Heart right ventricle (tissue), 16 donors: ENCODE measurements around the gene SLC6A8. TPM values are rescaled to one million over a fixed set of nuclear protein-coding genes. Genes with fewer than 3 reads are reported as not detected.
"Not testable (repeated sequence)": the region's sequence is repeated elsewhere in the genome, so short reads cannot be mapped to it uniquely, and the experiment has no call there.

ENCODE experiments used
- ATAC-seq, 8 donors: fragments of 200-7000 bp; cut with Tn5 transposase; one replicate each; pipeline ENCODE4 v1.9.1; 2020; ENCODE audit warnings: mild to moderate bottlenecking in 8 of 8, moderate library complexity in 8 of 8, moderate number of reproducible peaks in 1 of 8
- DNase-seq, 2 donors: peaks; one replicate each; pipeline ENCODE4 v3.0.0-alpha.2; 2020
- H3K27ac ChIP-seq, 10 donors: fragments of 200-600 bp; sonication (generic) in 2 of 10; one replicate each; pipeline versions ENCODE4 v1.5.0 to v1.8.0; 2020 to 2022; ENCODE audit warnings: mild to moderate bottlenecking in 3 of 10
- H3K27me3 ChIP-seq, 7 donors: fragments of 200-600 bp; one replicate each; pipeline ENCODE4 v1.8.0; 2021 to 2022; ENCODE audit warnings: mild to moderate bottlenecking in 2 of 7
- H3K36me3 ChIP-seq, 9 donors: fragments of 200-600 bp; sonication (generic) in 1 of 9; one replicate each; pipeline versions ENCODE4 v1.5.0 to v1.8.0; 2020 to 2022; ENCODE audit warnings: mild to moderate bottlenecking in 2 of 9
- H3K4me1 ChIP-seq, 9 donors: fragments of 200-600 bp; sonication (generic) in 1 of 9; one replicate each; pipeline versions ENCODE4 v1.5.0 to v1.8.0; 2020 to 2022; ENCODE audit warnings: mild to moderate bottlenecking in 4 of 9
- H3K4me3 ChIP-seq, 10 donors: fragments of 200-600 bp; sonication (generic) in 2 of 10; one replicate each; pipeline versions ENCODE4 v1.5.0 to v1.8.0; 2020 to 2022; ENCODE audit warnings: mild to moderate bottlenecking in 7 of 10, moderate library complexity in 2 of 10
- H3K9me3 ChIP-seq, 11 donors: fragments of 200-600 bp in 10 of 11; sonication (generic) in 2 of 11; one replicate each; pipeline versions ENCODE4 v1.5.0 to v1.8.0; 2013 to 2022; ENCODE audit warnings: mild to moderate bottlenecking in 2 of 11, control low read depth in 1 of 11, moderate library complexity in 1 of 11
- WGBS, 2 donors: extraction: QIAGEN DNeasy Blood & Tissue Kit; methylation state at CpG; one replicate each; pipeline ENCODE4 v1.1.7; 2013; ENCODE audit warnings: inconsistent platforms in 1 of 2; 5-methylcytosine and 5-hydroxymethylcytosine counted together
- intact Hi-C, 10 donors: fragments of 100-400 bp; cut with DNase I; formaldehyde crosslinking; loops; one replicate each; pipeline versions ENCODE4 v1.11.1 to v1.14.2; 2022
- polyA plus RNA-seq, 2 donors: library from polyadenylated mRNA; stranded (reverse); fragments of 200-250 nt; gene quantifications; one replicate each; pipeline ENCODE4 v1.2.3, GENCODE V29; 2013
- total RNA-seq, 10 donors: library from RNA; stranded (reverse); fragmentation: NEBNext Ultra II Directional in 3 of 10; extraction: Animal tissue kit (Norgen Biotek cat#: 25700) in 3 of 10; gene quantifications; one replicate each; pipeline versions ENCODE4 v1.2.1 to v1.2.4, GENCODE V29; 2021 to 2023
- TF ChIP-seq, protein P1 (sequence below), 9 donors: fragments of 200-600 bp; sonication (generic) in 2 of 9; IDR thresholded peaks; one replicate each; pipeline versions ENCODE4 v1.5.0 to v1.8.0; 2021 to 2022; ENCODE audit warnings: antibody characterized with exemption in 9 of 9, mild to moderate bottlenecking in 5 of 9, moderate library complexity in 1 of 9
- donor health status: Arrhythmogenic right ventricular cardiomyopathy.
- donor health status: ischemic (EF 13 %, LVEDD 7.1; RV severe dilation, severe dysfunction).
- donor health status: healthy with polysubstance abuse.
- donor health status: DM: no; HTN: yes; CAD: no.
- donor health status: DM: no; HTN: no; CAD: no.
- donor health status: ischemic (EF 25% LVEDD 6.9; RV normal size, moderate dysfunction).
- donor health status: ischemic (EF 25% LVEDD 5.7; RV mildly dilated, moderate dysfunction).
- donor health status: healthy.
- donor health status: DM: yes; HTN: yes; CAD: no.
- donor health status: Ischemic cardiomyopathy.
- donor health status: ischemic (EF 35%, LVEDD 5.7; RV mildly dilated, moderate dysfunction).
- donor health status: nonischemic (EF 11% LVEDD 7.7; RV severe dilation, severe dysfunction).
- donor health status: DM: yes; HTN: yes; CAD: no.
- donor health status: PGD.
- donor health status: ischemic (EF 29% LVEDD 5.4; RV normal size, mild dysfunction).
- donor health status: nonischemic (EF 23%, LVEDD 6.1; RV moderate dilation, normal function).

Gene SLC6A8
- total and polyA plus RNA-seq, 12 donors: 128 to 238 (median 176) TPM

DNA sequence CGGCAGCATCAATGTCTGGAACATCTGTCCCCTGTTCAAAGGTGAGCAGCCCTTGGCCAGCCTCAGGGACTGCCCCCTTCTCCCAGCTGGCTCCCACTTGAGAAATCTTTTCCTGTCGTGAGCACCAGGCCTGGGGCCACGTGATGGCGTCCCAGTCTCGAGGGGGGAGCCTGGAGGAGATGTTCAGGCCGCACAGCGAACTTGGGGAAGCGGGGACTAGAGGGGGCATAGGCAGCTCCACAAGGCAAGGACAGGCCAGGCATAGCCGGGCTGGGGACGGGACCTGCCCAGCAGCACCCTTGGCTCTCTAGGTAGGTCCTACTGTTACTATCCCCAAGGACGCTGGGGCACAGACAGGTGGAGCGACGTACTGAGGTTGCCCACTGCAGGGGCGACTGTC, 2.7 kb downstream of the SLC6A8 start:
- ATAC-seq (no peak), DNase-seq (no peak)
- peaks cover 0 to 36% (median 0%) of the 10 kb centered on the region in 7 donors for H3K27me3 ChIP-seq
- no peaks in the 10 kb centered on the region for H3K9me3 ChIP-seq
- H3K36me3 ChIP-seq: peaks cover 0 to 4% (median 0%) of the 10 kb centered on the region in 9 donors
- 52 to 59% methylated on average over 13 to 14 of the region's 14 CpGs for WGBS, 2 donors
- TF ChIP-seq, protein P1, sequence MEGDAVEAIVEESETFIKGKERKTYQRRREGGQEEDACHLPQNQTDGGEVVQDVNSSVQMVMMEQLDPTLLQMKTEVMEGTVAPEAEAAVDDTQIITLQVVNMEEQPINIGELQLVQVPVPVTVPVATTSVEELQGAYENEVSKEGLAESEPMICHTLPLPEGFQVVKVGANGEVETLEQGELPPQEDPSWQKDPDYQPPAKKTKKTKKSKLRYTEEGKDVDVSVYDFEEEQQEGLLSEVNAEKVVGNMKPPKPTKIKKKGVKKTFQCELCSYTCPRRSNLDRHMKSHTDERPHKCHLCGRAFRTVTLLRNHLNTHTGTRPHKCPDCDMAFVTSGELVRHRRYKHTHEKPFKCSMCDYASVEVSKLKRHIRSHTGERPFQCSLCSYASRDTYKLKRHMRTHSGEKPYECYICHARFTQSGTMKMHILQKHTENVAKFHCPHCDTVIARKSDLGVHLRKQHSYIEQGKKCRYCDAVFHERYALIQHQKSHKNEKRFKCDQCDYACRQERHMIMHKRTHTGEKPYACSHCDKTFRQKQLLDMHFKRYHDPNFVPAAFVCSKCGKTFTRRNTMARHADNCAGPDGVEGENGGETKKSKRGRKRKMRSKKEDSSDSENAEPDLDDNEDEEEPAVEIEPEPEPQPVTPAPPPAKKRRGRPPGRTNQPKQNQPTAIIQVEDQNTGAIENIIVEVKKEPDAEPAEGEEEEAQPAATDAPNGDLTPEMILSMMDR (IDR thresholded peaks at IDR 0.05): no peak
- intact Hi-C loops: no loop called here
- peaks cover 0 to 28% (median 0%) of the 10 kb centered on the region in 9 donors for H3K4me1 ChIP-seq
- H3K4me3 ChIP-seq: peak overlapping the region in 5 of 10 donors; percentile 26 to 50 (median 47)
- H3K27ac ChIP-seq: peak overlapping the region in 5 of 10 donors; percentile 50 to 78 (median 77)

DNA sequence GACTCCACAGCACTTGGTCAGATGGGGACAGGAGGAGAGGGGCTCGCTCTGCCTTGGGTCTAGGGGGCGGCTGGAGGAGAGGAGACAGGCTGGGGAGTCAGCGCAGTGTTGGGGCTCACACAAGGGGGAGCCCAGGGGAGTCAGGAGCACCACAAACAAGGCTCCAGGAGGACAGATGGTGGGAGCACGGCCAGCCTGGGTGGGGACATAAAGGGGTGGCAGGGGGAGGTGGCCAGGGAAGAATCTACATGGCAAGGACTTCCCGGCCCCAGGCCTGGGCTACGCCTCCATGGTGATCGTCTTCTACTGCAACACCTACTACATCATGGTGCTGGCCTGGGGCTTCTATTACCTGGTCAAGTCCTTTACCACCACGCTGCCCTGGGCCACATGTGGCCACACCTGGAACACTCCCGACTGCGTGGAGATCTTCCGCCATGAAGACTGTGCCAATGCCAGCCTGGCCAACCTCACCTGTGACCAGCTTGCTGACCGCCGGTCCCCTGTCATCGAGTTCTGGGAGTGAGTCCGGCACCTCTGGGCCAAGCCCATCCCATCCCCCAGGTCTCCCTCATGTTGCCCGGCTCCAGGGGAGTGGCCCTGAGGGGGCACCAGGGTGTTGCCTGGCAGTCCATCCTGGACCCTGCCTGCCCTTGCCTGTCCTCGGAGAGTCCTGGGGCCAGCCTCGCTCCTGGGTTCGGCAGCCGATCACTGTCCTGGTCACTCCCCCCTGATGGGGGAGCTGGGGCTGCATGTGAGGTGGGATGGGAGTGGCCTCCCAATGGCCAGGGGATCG, 3.5 kb downstream of the SLC6A8 start:
- ATAC-seq, H3K9me3 ChIP-seq, H3K4me3 ChIP-seq, intact Hi-C loops, H3K27ac ChIP-seq, H3K36me3 ChIP-seq, DNase-seq: not testable (repeated sequence)
- WGBS, 2 donors: 72 to 73% methylated on average over 17 to 20 of the region's 21 CpGs
- Histone ChIP-seq H3K27me3 (peaks cover 0 to 28% (median 0%) of the 10 kb centered on the region in 7 donors), H3K4me1 (peaks cover 0 to 28% (median 0%) of the 10 kb centered on the region in 9 donors)

DNA sequence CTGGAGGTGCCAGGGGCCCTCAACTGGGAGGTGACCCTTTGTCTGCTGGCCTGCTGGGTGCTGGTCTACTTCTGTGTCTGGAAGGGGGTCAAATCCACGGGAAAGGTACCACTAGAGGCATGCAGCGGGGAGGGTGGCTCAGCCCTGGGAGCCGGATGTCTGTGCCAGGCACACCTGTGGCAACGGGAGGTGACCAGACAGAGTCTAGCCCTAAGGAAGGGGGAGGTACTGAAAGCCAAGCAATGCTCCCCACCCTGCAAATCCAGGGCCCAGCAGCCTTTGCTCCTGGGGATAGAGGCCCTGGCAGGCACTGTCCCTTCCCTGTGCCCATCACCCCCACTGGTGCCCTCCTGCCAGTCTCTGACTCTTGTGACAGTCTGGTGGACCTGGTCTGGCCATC, 4.3 kb downstream of the SLC6A8 start:
- intact Hi-C loops: no loop called here
- DNase-seq (no peak), ATAC-seq (no peak)
- Histone ChIP-seq H3K27ac (no peak overlapping the region), H3K4me3 (no peak overlapping the region), H3K9me3 (no peaks in the 10 kb centered on the region), H3K27me3 (peaks cover 0 to 21% (median 0%) of the 10 kb centered on the region in 7 donors), H3K4me1 (peaks cover 0 to 26% (median 0%) of the 10 kb centered on the region in 9 donors), H3K36me3 (peaks cover 0 to 6% (median 0%) of the 10 kb centered on the region in 9 donors)
- 61 to 66% methylated on average over 4 of the region's 4 CpGs for whole genome bisulfite sequencing, 2 donors
- TF ChIP-seq, protein P1 (IDR thresholded peaks at IDR 0.05): no peak

DNA sequence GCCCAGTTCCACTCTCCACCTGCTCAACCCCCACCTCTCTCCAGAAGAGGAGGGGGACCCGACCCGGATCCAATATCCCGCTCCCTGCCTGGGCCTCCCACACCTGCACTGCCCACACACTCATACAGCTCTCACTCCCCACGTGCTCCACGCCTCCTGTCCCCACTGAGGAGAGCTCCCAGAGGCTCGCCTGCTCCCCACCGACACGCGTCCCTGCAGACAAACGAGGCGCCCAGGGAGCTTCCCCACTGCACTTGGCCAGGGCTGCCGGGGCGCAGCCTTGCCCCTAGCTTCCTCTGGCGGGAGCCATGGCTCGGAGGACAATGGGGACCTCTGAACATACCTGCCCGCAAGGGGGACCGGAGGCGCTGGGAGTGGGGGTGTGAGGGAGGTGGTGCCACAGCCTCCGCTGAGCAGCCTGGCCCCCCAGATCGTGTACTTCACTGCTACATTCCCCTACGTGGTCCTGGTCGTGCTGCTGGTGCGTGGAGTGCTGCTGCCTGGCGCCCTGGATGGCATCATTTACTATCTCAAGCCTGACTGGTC, 5.0 kb downstream of the SLC6A8 start:
- WGBS, 2 donors: 52 to 65% methylated on average over 10 to 24 of the region's 24 CpGs
- DNase-seq (no peak), ATAC-seq (no peak)
- Histone ChIP-seq H3K9me3 (no peaks in the 10 kb centered on the region), H3K36me3 (peaks cover 0 to 10% (median 0%) of the 10 kb centered on the region in 9 donors), H3K4me3 (no peak overlapping the region), H3K4me1 (peaks cover 0 to 23% (median 0%) of the 10 kb centered on the region in 9 donors), H3K27ac (no peak overlapping the region), H3K27me3 (peaks cover 0 to 15% (median 0%) of the 10 kb centered on the region in 7 donors)
- intact Hi-C loops: no loop called here
- TF ChIP-seq, protein P1 (IDR thresholded peaks at IDR 0.05): no peak
